Activated CD8-positive, alpha-beta memory T cell treated with anti-CD3 and anti-CD28 coated beads, Interleukin-2, amount 50 U/mL, for 48 hours (primary cell): ENCODE data around the gene USP21.
A peak's percentile ranks its signal among the peaks of the same experiment; 100 is the strongest.

Source experiments
- DNase-seq: peaks from one replicate; pipeline ENCODE4 v3.0.0-alpha.2; 2020

USP21 gene

DNA sequence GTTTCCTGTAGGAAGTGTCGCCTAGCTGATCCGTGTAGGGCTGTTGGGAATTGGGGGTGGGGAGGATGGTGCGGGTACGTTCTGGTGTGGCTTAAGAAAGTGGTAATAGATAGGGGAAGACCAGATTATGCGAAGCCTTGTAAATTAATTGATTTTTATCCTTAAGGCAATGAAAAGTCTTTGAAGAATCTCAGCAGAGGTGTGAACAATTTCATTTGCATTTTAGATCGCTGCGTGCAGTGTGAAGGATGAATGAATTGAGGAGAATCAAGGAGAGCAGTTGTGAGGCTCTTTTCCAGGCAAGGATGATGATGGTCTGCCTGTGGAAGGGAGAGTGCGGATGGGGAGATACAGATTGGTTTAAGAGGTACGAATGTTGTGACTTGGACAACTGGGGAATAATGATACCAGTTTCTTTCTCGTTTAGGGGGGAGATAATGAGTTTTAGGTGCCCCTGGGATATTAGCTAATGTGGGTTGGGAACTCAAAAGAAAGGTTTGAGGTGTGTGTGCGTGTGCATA is 26.0 kb upstream of the USP21 start:
- no peak for DNase-seq

- no peak for DNase-seq
Measured at GRCh38 chr1:161137881-161138280, 21.4 kb upstream of the USP21 start.

DNA sequence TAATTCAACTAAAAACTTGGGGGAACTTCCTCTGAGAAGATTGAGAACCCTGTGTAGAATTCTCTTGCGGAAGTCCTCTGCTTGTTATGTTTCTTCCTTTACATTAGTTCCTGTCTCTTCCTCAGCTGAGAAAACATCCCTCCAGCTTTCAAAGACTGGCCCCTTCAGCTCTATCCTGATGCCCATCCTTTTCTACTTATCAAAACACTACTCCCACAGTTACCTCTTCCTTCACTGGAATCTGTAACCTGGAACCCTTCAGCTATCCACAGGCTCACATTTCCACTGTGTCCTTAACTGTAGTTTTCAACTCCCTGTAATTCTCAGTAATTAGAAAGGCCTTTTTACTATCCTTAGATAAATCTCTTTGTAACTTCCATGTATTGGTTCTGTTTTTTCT is 20.9 kb upstream of the USP21 start:
- no peak for DNase-seq

DNA sequence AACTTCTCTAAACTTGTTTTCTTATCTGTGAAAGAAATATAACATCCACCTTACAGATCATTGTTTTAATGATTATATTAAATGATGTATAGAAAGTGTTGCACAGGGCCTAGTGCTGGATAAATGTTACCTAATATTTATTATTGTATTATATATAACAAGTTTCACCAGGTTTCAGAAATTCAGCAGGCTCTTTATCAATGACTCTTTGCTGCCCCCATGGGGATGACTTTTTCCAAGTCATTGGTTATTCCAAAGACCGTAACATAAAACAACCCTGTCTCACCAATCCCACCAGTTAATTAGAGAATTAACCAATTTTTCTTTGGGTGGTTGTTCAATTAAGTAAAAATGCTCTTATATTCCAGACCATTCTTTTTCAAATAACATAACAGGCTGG is 19.5 kb upstream of the USP21 start:
- no peak for DNase-seq

- no peak for DNase-seq
Measured at GRCh38 chr1:161140755-161141400, 18.4 kb upstream of the USP21 start.

- no peak for DNase-seq
Measured at GRCh38 chr1:161145832-161146231, 13.5 kb upstream of the USP21 start.

DNA sequence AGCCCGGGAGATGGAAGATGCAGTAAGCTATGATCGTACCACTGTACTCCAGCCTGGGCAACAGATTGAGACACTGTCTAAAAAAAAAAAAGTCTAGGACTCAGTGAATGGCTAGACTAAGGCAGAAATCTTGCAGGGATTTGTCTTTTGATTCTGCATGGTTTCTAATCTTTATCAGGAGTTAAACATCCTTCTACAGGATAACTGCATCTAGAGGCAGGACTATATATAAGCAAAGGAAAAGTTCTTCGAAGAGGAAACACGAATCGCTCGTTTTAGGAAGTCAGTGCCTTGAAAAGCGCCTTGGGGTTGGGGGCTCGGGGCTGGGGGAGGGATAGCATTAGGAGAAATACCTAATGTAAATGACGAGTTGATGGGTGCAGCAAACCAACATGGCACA is 6.1 kb upstream of the USP21 start:
- DNase-seq: no peak

GRCh38 chr1:161153682-161154337 is 5.5 kb upstream of the USP21 start, which contains the start of gene UFC1:
Gene UFC1 (plus strand): TSS chr1:161153978. CDS start chr1:161153998, 20 bp downstream.
- peak; percentile 87 for DNase-seq

GRCh38 chr1:161157867-161158266 is 1.4 kb upstream of the USP21 start:
- no peak for DNase-seq

DNA sequence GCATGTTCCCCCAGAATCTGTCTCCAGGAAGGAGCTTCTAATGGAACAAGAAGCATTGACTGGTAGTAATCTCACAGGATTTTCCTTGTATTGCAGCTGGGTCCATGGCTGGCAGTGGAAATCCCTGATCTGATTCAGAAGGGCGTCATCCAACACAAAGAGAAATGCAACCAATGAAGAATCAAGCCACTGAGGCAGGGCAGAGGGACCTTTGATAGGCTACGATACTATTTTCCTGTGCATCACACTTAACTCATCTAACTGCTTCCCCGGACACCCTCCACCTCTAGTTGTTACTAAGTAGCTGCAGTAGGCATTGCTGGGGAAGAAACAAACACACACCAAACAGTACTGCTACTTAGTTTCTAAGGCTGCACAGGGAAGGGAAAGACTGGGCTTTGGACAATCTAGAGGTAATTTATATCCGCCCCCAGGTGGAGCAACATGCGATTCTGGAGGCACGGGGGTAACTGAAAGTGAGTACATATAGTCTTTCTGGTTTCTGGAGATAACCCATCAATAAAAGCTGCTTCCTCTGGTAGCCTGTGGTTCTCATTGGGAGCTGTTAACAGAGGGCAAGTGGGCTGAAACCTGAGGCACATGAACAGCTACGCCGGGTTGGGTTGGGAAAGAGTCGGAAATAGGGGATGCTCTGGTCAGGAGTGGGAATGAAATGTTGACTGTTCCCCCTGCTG is 837 bp upstream of the USP21 start:
- DNase-seq: no peak

DNA sequence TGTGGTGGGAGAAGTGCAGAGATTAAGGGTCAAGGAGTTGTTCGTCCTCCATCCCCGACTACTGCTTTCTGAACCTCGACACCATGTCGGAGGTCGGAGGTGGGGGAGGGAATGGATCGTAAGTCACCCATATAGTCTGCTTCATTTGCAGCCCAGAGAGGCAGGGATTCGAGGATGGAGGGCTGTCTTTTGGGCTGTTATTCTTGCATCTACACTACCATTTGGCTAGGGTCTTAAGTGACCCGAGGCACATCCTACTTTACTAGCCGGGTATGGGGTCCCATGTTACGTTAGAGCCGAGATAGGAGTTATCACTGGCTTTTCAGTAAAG is 578 bp downstream of the USP21 start:
- no peak for DNase-seq

DNA sequence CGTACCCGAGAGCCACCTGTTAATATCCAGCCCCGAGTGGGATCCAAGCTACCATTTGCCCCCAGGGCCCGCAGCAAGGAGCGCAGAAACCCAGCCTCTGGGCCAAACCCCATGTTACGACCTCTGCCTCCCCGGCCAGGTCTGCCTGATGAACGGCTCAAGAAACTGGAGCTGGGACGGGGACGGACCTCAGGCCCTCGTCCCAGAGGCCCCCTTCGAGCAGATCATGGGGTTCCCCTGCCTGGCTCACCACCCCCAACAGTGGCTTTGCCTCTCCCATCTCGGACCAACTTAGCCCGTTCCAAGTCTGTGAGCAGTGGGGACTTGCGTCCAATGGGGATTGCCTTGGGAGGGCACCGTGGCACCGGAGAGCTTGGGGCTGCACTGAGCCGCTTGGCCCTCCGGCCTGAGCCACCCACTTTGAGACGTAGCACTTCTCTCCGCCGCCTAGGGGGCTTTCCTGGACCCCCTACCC is 1.4 kb downstream of the USP21 start:
- DNase-seq: no peak

DNA sequence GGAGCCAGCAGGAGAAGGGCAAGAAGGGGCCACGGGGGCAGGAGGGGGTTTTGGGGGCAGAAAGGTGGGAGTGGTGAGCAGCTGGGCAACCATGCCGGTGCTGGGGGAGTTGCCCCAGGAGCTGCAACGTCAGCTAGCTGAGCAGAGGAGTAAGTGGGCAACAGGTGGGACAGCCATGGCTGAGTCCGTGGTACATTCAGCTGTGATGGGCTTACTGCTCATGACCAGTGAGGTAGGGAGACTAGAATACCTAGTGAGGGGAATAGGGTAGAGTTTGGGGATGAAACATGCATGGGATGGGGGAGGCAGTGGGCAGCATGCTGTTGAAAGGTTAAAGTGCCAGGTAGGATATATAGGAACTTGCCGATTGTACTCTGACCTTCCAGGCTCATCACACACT is 2.4 kb downstream of the USP21 start:
- no peak for DNase-seq

GRCh38 chr1:161162052-161162451 is 2.8 kb downstream of the USP21 start:
- no peak for DNase-seq

- DNase-seq: no peak
Measured at GRCh38 chr1:161162806-161163205, 3.5 kb downstream of the USP21 start.

DNA sequence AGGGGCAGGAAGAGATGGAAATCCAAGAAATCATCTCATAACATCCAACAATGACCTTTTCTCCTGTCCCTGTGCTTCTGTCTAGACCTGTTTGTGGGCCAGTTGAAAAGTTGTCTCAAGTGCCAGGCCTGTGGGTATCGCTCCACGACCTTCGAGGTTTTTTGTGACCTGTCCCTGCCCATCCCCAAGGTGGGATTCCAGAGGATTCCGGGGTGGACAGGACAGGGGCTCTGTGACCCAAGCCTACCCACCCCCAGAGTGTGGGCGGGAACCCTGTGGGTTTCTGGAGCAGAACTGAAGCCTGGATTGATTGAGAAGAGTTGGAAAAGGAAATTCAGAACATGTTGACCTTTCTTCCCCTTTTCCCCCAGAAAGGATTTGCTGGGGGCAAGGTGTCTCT is 4.5 kb downstream of the USP21 start:
- no peak for DNase-seq

DNA sequence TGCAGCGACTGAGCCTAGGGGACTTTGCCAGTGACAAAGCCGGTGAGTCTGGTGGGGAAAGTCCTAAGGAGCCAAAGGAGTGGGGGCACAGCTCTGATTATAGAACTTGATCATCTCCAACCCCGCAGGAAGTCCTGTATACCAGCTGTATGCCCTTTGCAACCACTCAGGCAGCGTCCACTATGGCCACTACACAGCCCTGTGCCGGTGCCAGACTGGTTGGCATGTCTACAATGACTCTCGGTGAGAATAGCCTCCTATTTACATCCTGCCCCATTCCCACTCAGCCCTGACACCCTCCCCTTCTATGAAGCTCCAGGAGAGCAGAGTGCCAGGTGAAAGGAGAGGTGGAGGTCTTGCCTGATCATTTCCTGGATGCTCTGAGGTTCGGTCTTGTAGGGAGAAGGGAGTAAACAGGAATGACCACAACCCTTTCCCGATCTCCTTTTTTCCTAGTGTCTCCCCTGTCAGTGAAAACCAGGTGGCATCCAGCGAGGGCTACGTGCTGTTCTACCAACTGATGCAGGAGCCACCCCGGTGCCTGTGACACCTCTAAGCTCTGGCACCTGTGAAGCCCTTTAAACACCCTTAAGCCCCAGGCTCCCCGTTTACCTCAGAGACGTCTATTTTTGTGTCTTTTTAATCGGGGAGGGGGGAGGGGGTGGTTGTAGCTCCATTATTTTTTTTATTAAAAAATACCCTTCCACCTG is 5.8 kb downstream of the USP21 start:
- DNase-seq: no peak

DNA sequence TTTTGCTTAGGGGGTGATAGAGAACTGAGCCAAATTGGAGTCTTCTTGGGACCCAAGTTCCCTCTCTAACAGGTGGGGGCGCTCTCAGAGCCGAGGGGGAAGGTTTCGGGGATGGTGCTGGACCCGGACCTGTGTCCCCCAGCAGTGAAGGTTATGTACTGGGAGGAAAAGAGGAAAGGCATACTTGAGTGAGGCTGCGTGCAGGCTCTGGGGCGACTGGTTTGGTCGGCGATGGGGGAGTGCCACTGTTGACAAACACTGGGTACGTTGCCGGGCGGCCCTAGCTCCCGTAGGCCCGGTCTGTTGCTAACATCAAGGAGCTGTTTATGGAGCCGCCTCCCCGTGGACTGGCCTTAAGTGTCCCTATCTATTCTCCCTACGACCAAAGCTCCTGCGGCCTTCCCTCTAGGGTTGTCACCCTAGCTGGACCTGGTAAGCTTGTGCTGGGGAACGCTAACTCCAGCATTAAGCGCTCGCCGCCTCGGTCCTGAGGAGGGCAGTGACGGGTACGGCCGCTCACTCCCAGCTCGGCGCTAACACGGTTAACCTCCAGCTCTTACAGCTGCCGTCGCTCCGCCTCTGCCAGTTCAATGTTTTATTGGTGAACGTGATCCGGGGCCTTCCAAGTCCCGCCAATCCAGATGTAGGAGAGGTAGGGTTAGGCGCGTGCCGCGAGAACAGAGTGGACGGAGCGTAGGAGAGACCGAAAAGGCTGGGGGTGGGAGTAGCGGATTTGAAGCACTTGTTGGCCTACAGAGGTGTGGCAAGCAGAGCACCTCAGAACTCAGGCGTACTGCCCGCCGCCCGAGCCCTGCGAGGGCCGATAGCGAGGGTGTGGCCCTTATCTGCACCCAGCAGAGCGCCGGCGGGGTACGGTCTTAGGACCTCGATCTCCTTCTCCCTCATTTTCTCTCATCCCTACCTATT is 6.7 kb downstream of the USP21 start, which contains the start of gene PPOX:
PPOX (plus strand) TSS at position 685 of the 927 bp plus-strand sequence. CDS start 422 bp downstream, outside the sequence.
- DNase-seq: peak; percentile 92

GRCh38 chr1:161166669-161167548 is 7.6 kb downstream of the USP21 start:
- no peak for DNase-seq

- DNase-seq: no peak
Measured at GRCh38 chr1:161168906-161169305, 9.6 kb downstream of the USP21 start.

DNA sequence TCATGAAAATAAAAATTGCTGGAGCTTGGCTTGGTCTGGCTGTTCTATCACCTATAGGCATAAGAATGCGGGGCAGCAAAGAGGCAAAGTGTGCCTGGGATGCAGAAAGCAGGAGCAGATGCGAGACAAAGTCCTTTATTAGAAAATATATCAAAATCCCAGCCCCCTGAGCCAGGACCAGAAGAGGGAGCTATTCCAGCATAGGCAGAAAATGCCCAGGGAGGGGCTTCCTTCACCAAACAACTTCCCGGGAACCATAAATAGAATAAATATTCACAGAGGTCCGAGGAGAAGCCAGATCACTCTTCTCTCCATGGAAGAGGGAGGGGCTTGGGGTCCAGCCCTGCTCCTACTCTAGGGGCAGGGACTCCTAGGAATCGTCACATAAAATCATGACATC is 11.9 kb downstream of the USP21 start:
- DNase-seq: no peak
